TTC549 (cell line): ENCODE data around the gene TNIP2.

Experiments used
- FAIRE-seq: peaks from 2 replicates; lab custom pipeline; 2012; peaks lifted over from hg19 to GRCh38; lab: Jason Lieb, UNC

Gene TNIP2

GRCh38 chr4:2714918-2715317, 41.2 kb downstream of the TNIP2 start:
- no peak for FAIRE-seq

- FAIRE-seq: no peak
These were observed 41.9 kb downstream of the TNIP2 start for GRCh38 chr4:2714061-2714770.

DNA sequence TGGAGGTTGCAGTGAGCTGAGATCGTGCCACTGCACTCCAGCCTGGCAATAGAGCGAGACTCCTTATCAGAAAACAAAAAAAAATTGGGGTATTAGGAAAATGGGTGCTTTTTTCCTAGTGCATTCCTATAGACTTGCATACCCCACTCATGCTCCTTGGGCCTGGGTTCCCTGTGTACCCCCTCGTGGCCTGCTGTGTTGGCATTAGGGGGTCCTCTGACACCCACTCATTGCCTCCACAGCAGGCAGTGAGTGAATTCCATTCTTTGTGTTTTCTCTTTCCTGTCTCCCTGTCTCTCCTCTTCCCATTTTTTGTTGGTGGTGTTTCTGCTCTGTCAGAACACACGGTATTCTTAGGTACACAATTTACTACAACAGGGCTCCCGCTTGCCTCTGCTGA, 42.8 kb downstream of the TNIP2 start:
- FAIRE-seq: no peak

- FAIRE-seq: no peak
These were observed 43.8 kb downstream of the TNIP2 start for GRCh38 chr4:2712261-2712842.

DNA sequence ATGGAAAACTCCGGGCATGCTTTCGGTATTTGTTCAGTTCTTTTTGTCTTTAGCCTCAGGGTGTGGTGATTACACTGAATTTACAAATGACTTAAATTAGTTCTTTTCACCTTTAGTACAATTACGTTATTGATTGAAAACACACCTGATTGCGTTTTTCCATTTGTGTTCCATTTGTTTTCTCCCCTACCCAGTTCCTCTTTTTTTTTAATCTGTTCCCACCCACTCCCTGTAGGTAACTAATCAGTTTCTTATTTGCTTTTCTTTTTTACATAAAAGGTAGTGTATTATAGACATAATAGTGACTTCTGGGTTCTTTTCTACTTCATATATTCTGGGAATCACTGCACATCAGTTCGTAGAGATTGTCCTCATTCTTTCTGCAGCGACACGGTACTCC, 53.4 kb downstream of the TNIP2 start:
- FAIRE-seq: no peak

- FAIRE-seq: no peak
These were observed 53.8 kb downstream of the TNIP2 start for GRCh38 chr4:2702361-2702760.

- FAIRE-seq: no peak
These were observed 56.1 kb downstream of the TNIP2 start for GRCh38 chr4:2700031-2700430.

DNA sequence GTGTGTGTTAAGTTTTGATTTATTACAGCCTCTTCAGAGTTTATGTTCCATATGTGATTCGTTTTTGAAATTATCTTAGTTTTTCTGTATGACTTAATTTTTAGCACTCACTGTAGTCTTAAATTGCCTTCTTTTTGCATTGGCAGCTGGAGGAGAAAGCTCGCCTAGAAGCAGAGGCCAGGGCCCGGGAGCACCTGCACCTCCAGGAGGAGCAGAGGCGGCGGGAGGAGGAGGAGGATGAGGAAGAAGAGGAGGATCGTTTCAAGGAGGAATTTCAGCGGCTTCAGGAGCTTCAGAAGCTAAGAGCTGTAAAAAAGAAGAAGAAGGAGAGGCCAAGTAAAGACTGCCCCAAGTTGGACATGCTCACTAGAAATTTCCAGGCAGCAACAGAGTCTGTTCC, 56.6 kb downstream of the TNIP2 start:
- no peak for FAIRE-seq

GRCh38 chr4:2698951-2699505, 57.1 kb downstream of the TNIP2 start:
- no peak for FAIRE-seq

GRCh38 chr4:2698504-2698903, 57.6 kb downstream of the TNIP2 start:
- no peak for FAIRE-seq

DNA sequence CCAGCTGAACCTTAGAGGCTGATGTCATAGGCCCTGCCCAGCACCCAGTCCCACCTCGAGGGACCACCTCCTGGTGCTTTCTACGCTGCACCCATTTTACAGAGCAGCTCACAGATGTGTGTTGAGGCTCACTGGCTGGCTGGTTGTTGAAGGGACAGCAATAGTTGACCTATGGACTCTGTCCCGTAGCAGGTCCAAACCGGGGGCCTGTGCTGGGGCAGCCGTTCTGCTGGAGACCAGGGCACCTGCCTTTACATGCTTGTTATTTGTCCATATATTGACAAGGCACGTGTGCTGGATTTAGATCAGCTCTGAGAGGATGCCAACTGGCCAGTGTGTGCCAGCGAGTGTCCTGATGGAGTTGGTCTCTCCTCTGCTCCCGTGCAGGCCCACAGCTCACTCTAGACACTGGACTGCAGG, 58.1 kb downstream of the TNIP2 start:
- FAIRE-seq: no peak

DNA sequence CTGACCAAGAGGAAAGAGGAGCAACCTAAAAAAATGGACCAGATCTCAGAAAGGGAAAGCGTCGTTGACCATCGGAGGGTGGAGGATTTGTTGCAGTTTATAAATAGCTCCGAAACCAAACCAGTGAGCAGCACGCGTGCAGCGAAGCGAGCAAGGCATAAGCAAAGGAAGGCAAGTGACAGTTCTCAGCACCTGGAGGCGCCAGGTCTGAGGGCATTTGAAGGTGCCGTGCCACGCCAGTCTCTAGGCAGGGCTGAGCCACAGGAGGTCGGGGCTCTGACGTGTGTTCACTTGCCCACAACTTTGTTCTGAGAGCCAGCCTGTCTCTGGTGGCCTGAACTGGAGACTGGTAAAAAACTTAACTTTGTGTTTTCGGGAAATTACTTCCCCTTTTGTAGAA, 59.7 kb downstream of the TNIP2 start:
- FAIRE-seq: no peak

DNA sequence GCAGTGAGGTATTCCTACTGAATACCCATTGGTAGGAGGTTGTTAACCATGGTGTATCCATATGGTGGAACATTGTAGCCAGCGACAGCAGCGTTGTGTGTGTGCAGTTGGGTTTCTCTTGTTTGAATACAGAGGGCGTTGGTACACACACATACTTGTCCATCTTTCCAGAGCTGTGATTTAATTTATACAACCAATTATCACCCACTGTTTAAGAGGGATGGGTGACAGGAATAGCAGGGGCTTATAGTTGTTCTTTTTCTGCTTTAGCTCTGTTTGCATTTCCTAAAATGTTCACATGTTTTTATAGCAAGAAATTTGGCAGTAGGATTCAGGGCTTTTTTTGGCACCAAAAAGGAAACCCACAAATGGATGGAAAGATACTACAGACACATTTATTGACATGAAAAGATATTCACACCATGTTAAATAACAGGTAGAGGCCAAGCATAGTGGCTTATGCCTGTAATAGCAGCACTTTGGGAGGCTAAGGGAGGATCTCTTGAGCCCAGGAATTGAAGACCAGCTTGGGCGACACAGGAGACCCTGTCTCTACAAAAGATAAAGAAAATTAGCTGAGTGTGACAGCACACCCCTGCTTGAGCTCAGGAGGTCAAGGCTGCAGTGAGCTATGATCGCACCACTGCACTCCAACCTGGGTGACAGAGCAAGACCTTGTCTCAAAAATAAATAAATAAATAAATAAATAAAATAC, 60.6 kb downstream of the TNIP2 start:
- FAIRE-seq: no peak

DNA sequence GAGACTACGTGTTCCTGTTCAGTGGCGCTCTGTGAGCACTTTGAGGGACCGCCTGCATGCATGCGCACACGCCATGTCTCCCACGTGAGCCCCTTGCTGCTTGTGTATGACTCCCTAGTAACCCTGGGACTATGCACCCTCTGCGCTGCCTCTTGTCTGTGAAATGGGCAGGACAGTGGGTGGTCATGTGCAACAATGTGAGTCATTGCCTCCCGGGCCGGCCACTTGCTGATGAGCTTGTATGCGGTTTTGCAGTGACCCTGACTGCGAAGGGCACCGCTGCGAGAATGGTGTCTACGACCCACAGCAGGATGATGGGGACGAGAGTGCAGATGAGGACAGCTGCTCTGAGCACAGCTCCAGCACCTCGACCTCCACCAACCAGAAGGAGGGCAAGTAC, 61.4 kb downstream of the TNIP2 start:
- no peak for FAIRE-seq

DNA sequence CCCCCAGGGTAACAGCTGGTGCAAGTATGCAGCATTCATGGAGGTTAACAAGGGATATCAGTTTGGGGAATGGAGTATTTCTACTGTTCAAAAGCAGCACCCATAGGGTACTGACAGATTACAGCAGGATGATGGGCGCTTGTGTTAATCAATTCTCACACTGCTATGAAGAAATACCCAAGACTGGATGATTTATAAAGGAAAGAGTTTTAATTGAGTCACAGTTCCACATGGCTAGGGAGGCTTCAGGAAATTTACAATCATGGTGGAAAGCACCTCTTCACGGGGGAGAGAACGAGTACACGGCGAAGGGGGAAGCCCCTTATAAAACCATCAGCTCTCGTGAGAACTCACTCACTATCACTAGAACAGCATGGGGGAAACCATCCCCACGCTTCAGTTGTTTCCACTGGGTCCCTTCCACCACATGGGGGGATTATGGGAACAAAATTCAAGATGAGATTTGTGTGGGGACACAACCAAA, 64.1 kb downstream of the TNIP2 start:
- FAIRE-seq: no peak
